Measurements from ENCODE around the gene DNAJA4. TPM values are rescaled to one million over a fixed set of nuclear protein-coding genes. Genes with fewer than 3 reads are reported as not detected.

The DNAJA4 gene
- total RNA-seq, 1 donor from 2014 or later: 57.4 TPM

DNA sequence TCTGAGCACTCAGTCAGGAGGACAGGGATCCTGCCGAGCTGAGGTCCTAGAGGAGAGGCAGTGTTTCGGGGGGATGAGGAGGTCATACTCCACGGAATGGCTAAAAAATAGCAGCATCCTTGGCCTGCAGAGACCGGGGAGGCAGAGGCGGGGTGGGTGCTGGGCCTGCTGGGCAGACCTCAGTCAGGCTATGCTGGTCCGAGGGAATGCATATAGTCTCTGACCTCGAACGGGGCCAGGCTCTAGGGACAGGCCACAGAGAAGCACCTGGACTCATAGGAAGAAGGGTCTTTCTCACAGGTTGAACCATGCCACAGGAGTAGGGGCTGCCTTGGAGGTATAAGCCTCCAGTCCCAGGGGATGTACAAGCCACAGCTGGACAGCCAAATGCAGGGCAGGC lies 49.0 kb downstream of the DNAJA4 start:
- Mint-ChIP-seq H3K4me3 (ENCODE audit: low read depth) (no peak overlapping the region), H3K27ac (no peak overlapping the region), H3K9me3 (no peaks in the 10 kb centered on the region), H3K4me1 (ENCODE audit: low read depth) (no peaks in the 10 kb centered on the region), H3K27me3 (ENCODE audit: low read depth) (peaks cover 2% of the 10 kb centered on the region), H3K36me3 (ENCODE audit: low read depth) (no peaks in the 10 kb centered on the region)
- DNase-seq (ENCODE audit: low spot score): no peak
- intact Hi-C loops (cut with micrococcal nuclease): loop anchor here (10.0 kb wide), 1 partner anchor 171 kb away; no protein-coding TSS in a partner anchor

DNA sequence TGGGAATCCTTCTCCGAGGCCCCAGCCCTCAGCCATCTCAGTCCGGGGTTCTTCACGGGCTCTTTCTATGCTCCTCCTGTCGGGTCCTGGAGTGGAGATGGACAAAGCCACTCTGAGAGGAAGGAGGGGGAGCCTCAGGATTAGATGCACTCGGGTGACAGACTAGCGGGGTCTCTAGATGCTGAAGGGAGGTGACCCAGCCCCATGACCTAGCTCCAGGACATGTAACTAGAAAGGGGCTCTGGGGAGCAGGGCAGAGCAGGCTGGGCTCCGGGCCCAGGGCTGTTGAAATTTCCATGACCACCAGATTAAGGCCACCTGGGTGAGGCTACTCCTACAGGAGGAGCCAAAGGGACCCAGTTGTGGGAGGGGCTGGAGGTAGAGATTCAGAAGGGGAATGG lies 49.8 kb downstream of the DNAJA4 start:
- Mint-ChIP-seq H3K27me3 (ENCODE audit: low read depth) (peaks cover 2% of the 10 kb centered on the region), H3K9me3 (no peaks in the 10 kb centered on the region), H3K4me1 (ENCODE audit: low read depth) (no peaks in the 10 kb centered on the region), H3K4me3 (ENCODE audit: low read depth) (no peak overlapping the region), H3K36me3 (ENCODE audit: low read depth) (no peaks in the 10 kb centered on the region), H3K27ac (no peak overlapping the region)
- DNase-seq (ENCODE audit: low spot score): no peak
- intact Hi-C loops (cut with micrococcal nuclease): loop anchor here (10.0 kb wide), 1 partner anchor 171 kb away; no protein-coding TSS in a partner anchor

DNA sequence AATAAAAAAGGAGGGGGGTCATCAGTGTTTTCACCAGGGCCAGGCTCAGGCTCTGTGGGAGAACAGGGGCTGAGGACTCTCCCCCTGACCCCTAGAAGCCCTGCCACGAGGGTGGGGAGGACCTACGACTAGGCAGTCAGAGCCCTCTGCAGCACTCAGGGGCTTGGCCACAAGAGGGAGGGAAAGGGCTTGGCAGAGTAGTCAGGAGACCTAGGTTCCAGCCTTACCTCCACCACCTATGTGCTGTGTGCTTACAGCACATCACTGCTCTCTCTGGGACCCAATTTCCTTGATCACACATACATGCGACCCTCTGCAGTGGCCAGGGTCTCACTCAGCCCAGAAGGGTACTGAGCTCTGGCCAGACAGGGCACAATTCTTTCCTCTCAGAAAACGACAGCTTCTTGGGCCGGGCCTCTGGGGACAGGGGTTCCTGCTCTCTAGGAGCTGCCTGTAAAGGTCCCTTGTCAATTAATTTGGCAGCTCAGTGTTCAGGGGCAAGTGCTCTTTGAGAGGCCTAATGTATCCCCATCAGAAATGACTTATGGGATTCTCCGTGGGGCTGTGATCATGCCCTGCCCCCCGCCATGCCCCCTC lies 51.4 kb downstream of the DNAJA4 start:
- H3K27me3 Mint-ChIP-seq (ENCODE audit: low read depth): peaks cover 2% of the 10 kb centered on the region
- no peak overlapping the region for H3K4me3 Mint-ChIP-seq (ENCODE audit: low read depth)
- H3K36me3 Mint-ChIP-seq (ENCODE audit: low read depth): no peaks in the 10 kb centered on the region
- DNase-seq (ENCODE audit: low spot score): no peak
- intact Hi-C loops (cut with micrococcal nuclease): loop anchor here (10.0 kb wide), 1 partner anchor 169 kb away; no protein-coding TSS in a partner anchor
- H3K27ac Mint-ChIP-seq: no peak overlapping the region
- H3K4me1 Mint-ChIP-seq (ENCODE audit: low read depth): no peaks in the 10 kb centered on the region
- no peaks in the 10 kb centered on the region for H3K9me3 Mint-ChIP-seq

DNA sequence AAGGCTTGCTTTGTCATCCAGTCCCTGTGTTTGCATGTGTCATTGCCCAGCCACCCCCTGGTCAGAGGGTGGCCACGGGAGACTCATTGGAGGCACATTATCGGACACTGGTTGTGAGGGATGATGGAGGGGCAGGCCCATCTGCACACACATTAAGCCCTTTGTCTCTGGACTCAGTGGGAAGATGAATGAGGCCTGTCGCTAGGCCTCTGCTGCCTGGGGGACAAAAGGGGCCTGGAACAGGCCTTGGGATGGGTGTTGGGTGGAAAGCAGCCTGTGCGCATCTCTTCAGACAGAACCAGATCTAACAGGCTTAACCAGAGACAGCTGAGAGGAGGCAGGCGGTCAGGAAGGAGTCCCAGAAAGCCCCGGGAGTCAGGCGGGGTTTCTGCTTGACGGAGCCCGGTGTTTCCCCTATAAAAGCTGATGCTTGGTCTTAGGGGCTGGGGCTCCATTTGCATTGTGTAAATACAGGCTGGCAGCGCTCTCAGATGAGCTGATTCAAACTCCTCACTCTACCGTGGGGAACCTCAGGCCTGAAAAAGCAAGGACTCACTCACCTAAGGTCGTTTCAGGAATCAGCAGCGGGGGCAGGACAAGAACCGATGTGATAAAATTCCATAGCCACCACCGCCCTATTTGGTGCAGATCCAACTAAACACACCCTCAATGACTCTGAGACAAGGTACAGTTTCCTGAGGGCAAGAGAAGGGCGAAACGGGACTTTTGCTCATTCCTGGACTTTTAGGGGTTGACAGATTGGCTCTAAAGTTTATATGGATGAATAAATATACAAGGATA lies 52.1 kb downstream of the DNAJA4 start:
- Mint-ChIP-seq H3K27ac (no peak overlapping the region), H3K4me3 (ENCODE audit: low read depth) (no peak overlapping the region), H3K27me3 (ENCODE audit: low read depth) (peaks cover 2% of the 10 kb centered on the region), H3K36me3 (ENCODE audit: low read depth) (no peaks in the 10 kb centered on the region), H3K9me3 (no peaks in the 10 kb centered on the region), H3K4me1 (ENCODE audit: low read depth) (no peaks in the 10 kb centered on the region)
- DNase-seq (ENCODE audit: low spot score): no peak
- intact Hi-C loops (cut with micrococcal nuclease): loop anchor here (10.0 kb wide), 1 partner anchor 168 kb away; no protein-coding TSS in a partner anchor

DNA sequence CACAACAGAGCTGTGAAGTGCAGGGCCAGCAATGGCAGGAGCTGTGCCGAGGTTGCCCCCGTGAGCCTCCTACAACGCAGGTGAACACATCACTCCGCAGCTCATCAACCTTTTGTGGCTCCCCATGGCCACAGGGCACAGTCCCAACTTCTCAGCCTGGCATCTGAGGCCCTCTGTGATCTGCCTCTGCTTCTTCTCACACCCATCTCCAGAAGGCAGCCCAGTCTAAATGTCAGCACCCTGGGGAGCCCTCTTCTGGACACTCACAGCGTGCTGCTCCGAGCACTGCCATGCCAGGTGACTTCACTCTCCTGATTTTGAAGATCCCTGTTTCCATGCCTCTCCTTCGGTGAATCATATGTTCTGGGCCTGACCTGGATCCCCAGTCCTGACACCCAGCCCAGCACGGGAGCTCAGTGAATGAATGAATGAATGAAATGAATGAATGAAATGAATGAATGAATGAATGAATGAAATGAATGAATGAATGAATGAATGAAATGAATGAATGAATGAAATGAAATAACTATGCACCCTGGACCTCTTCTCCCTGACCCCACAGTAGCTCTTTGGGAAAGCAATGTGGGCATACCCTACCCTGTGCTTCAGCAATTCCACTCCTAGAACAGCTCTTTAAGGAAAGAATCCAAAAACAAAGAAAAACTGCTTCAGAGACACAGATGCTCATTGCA lies 52.9 kb downstream of the DNAJA4 start:
- H3K27ac Mint-ChIP-seq: no peak overlapping the region
- peaks cover 2% of the 10 kb centered on the region for H3K27me3 Mint-ChIP-seq (ENCODE audit: low read depth)
- DNase-seq (ENCODE audit: low spot score): no peak
- H3K4me1 Mint-ChIP-seq (ENCODE audit: low read depth): no peaks in the 10 kb centered on the region
- H3K36me3 Mint-ChIP-seq (ENCODE audit: low read depth): no peaks in the 10 kb centered on the region
- no peaks in the 10 kb centered on the region for H3K9me3 Mint-ChIP-seq
- intact Hi-C loops (cut with micrococcal nuclease): loop anchor here (10.0 kb wide), 1 partner anchor 168 kb away; no protein-coding TSS in a partner anchor
- no peak overlapping the region for H3K4me3 Mint-ChIP-seq (ENCODE audit: low read depth)

DNA sequence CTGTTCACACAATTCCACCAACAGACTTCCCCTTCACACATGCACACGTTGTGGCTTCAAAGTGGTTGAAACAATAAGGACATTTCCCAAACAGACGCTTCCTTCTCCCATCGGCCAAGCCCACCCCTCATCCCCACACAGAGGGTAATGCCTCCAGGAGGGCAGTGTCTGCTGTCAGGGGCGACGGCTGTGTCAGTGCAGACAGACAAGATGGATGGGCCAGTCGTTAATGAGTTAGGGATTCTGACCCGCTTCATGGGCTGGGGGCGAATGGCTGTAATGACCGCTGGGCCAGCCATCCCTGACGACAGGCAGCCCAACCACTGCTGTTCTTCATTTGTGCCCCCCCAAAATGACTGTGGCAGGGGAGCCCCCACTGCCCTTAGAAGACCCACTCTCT lies 55.2 kb downstream of the DNAJA4 start:
- Mint-ChIP-seq H3K27me3 (ENCODE audit: low read depth) (peaks cover 2% of the 10 kb centered on the region), H3K4me1 (ENCODE audit: low read depth) (no peaks in the 10 kb centered on the region), H3K36me3 (ENCODE audit: low read depth) (no peaks in the 10 kb centered on the region), H3K9me3 (no peaks in the 10 kb centered on the region), H3K4me3 (ENCODE audit: low read depth) (no peak overlapping the region), H3K27ac (no peak overlapping the region)
- intact Hi-C loops (cut with micrococcal nuclease): loop anchor here (10.0 kb wide), 1 partner anchor 165 kb away; no protein-coding TSS in a partner anchor
- DNase-seq (ENCODE audit: low spot score): no peak

DNA sequence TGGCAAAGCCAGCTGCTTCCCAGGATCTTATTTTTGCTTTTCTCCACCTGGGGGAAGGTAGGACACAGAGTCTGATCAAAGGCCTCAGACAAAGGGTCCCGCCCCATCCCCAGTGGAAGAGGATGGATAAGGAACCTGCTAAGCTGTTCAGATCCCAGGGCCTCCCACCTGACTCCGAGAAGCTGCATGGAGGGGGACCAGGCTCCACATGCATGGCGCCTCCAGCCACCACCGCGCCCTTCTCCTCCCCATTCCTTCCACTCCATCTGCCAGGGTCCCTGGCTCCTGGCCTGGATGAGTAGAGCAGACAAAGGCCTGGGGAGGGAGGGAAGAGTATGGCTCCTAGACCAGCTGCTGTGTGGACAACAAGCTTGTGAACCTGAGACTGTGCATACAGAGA lies 55.8 kb downstream of the DNAJA4 start:
- no peaks in the 10 kb centered on the region for H3K4me1 Mint-ChIP-seq (ENCODE audit: low read depth)
- H3K36me3 Mint-ChIP-seq (ENCODE audit: low read depth): no peaks in the 10 kb centered on the region
- intact Hi-C loops (cut with micrococcal nuclease): no loop called here
- H3K4me3 Mint-ChIP-seq (ENCODE audit: low read depth): no peak overlapping the region
- H3K27me3 Mint-ChIP-seq (ENCODE audit: low read depth): peaks cover 4% of the 10 kb centered on the region
- no peak overlapping the region for H3K27ac Mint-ChIP-seq
- H3K9me3 Mint-ChIP-seq: no peaks in the 10 kb centered on the region
- no peak for DNase-seq (ENCODE audit: low spot score)

DNA sequence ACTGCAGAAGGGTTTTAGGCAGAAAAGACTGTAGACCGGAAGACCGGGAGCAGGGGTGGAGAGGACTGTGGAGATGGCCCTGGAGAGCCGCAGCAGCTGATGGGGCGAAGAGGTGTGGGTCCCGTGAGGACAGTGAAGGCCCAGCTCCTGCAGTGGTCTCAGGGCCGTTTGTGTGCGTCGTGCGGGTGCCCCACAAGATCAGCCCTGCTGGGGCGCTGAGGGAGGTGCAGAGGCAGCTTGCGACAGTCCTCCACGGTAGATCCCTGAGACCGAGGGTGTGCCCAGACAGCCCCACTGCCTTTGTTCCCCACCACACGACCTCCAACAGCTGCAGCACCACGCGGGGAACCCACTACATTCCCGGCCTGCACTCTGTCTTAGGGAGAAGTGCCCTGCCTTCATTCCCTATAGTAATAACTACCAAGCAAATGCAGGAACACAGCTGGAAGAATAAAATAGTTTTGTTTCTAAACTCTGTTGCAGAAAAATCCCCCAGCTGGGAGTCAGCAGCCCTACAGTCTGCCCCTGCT lies 56.7 kb downstream of the DNAJA4 start:
- Mint-ChIP-seq H3K27ac (no peak overlapping the region), H3K36me3 (ENCODE audit: low read depth) (no peaks in the 10 kb centered on the region), H3K9me3 (no peaks in the 10 kb centered on the region), H3K27me3 (ENCODE audit: low read depth) (peaks cover 4% of the 10 kb centered on the region), H3K4me1 (ENCODE audit: low read depth) (no peaks in the 10 kb centered on the region), H3K4me3 (ENCODE audit: low read depth) (no peak overlapping the region)
- intact Hi-C loops (cut with micrococcal nuclease): no loop called here
- DNase-seq (ENCODE audit: low spot score): no peak

DNA sequence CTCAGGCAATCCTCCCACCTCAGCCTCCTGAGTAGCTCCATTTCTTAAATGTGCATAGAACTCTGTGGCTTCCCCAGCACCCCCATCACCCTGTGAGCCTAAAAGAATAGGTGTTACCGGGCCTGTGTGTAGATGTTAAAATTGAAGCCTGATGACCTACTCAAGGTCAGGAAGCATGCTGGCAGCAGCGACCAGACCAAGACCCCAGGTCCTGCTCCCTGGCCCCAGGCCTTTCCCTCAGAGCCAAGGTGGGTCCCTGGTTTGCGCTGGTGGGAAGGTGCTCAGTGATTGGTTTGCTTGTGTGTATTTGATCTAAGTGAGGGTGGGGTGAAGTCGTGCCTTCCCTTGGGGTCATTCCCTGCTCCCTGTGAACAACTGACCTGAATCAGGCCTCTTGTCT lies 57.4 kb downstream of the DNAJA4 start:
- no peak for DNase-seq (ENCODE audit: low spot score)
- no peak overlapping the region for H3K4me3 Mint-ChIP-seq (ENCODE audit: low read depth)
- H3K9me3 Mint-ChIP-seq: no peaks in the 10 kb centered on the region
- H3K36me3 Mint-ChIP-seq (ENCODE audit: low read depth): no peaks in the 10 kb centered on the region
- intact Hi-C loops (cut with micrococcal nuclease): no loop called here
- no peaks in the 10 kb centered on the region for H3K4me1 Mint-ChIP-seq (ENCODE audit: low read depth)
- H3K27me3 Mint-ChIP-seq (ENCODE audit: low read depth): peaks cover 4% of the 10 kb centered on the region
- no peak overlapping the region for H3K27ac Mint-ChIP-seq

DNA sequence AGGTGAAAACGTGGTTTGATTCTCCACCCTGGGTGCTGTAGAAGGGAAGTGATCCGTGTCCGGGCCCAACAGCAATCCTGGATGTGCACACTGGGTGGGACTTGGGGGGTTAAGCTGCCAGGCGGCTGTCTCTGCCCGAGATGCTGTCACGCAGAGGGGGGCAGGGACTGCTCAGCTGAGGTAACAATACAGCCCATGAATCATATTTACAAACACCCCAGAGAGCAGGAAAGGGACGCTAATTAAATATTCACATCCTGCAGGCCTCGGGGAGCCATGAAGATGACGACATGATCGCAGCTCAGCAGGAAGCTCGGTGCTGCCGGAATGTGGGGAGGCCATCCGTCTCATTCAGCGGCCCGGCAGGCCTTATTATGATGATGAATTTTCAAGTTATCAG lies 57.9 kb downstream of the DNAJA4 start:
- Mint-ChIP-seq H3K9me3 (no peaks in the 10 kb centered on the region), H3K4me1 (ENCODE audit: low read depth) (no peaks in the 10 kb centered on the region), H3K27me3 (ENCODE audit: low read depth) (peaks cover 7% of the 10 kb centered on the region), H3K4me3 (ENCODE audit: low read depth) (no peak overlapping the region), H3K36me3 (ENCODE audit: low read depth) (no peaks in the 10 kb centered on the region), H3K27ac (no peak overlapping the region)
- no peak for DNase-seq (ENCODE audit: low spot score)
- intact Hi-C loops (cut with micrococcal nuclease): no loop called here

DNA sequence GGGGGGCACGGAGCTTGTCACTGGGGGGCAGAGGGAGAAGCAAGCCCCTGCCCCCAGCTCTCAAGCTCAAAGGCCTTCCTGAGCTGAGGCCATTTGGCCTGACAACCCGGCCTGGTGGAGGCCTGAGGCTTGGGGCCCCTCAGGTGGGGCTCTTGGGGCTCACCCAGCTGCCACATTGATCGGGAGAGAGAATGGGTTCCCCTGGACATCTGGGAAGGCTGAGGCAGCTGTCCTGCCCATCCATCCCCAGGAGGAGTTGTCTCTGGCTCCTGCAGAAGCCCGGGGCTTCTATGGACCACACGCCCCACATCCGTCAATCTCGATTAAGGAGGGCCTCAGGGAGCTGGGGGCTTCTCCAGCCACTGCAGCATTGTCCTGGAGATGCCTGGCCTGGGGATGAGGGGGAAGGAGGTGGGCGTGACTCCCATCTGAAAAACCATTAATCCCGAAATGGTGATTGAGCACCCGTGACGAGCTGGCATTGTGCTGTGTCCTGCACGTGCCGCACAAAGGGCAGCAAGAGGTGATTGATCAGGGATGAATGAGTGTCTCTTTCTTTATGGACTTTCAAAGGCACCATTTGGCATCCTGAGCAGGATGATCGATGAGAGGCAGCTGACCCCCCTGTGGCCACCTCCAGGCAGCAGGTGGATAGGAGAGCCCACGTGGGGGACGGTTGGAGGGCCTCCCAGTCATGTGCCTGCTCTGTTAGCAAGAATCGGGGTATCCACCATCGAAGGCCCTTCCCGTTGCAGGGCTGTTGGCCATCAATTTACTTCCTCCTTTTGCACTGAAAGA lies 58.6 kb downstream of the DNAJA4 start:
- no peaks in the 10 kb centered on the region for H3K9me3 Mint-ChIP-seq
- no peak overlapping the region for H3K27ac Mint-ChIP-seq

DNA sequence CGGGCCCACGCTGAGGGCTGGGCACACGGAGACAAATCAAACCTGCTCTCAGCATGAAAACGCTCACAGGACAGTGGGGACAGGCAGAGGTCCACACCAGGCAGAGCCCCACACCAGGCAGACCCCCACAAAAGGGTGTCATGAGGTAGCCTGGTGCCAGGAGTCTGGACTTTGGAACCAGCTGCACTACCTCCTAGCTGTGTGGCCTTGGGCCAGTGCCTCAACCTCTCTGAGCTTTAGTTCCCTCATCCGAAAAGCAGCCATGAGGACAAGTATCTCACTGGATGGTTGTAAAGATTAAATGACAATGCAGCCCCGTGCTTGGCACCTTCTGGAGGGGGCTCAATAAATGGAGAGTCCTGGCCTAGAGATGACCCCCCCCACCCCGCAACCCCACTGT lies 59.3 kb downstream of the DNAJA4 start:
- no peaks in the 10 kb centered on the region for H3K36me3 Mint-ChIP-seq (ENCODE audit: low read depth)
- no peak overlapping the region for H3K27ac Mint-ChIP-seq
- no peaks in the 10 kb centered on the region for H3K4me1 Mint-ChIP-seq (ENCODE audit: low read depth)
- peaks cover 5% of the 10 kb centered on the region for H3K27me3 Mint-ChIP-seq (ENCODE audit: low read depth)
- intact Hi-C loops (cut with micrococcal nuclease): no loop called here
- H3K4me3 Mint-ChIP-seq (ENCODE audit: low read depth): no peak overlapping the region
- no peak for DNase-seq (ENCODE audit: low spot score)
- H3K9me3 Mint-ChIP-seq: no peaks in the 10 kb centered on the region

More for the DNA sequence above, 58.6 kb downstream of the DNAJA4 start:
- Mint-ChIP-seq H3K4me3 (ENCODE audit: low read depth) (no peak overlapping the region), H3K4me1 (ENCODE audit: low read depth) (no peaks in the 10 kb centered on the region), H3K36me3 (ENCODE audit: low read depth) (no peaks in the 10 kb centered on the region), H3K27me3 (ENCODE audit: low read depth) (peaks cover 7% of the 10 kb centered on the region)
- intact Hi-C loops (cut with micrococcal nuclease): no loop called here
- DNase-seq (ENCODE audit: low spot score): no peak

Measured in activated T-helper 2 cell treated with anti-CD3 and anti-CD28 coated beads, Interferon-gamma antibody, Interleukin-2, Interleukin-4, amounts not matched to agents 10 μg/mL and 5 μg/mL and 100 μg/mL, durations not matched to agents 14 hours and 24 hours and 36 hours (primary cell).